Measurements from ENCODE around the gene RGS12. TPM values are rescaled to one million over a fixed set of nuclear protein-coding genes. Genes with fewer than 3 reads are reported as not detected.
A peak's percentile ranks its signal among the peaks of the same experiment; 100 is the strongest.

The RGS12 gene
- total RNA-seq, 1 donor from 2014 or later, result 102 TPM

DNA sequence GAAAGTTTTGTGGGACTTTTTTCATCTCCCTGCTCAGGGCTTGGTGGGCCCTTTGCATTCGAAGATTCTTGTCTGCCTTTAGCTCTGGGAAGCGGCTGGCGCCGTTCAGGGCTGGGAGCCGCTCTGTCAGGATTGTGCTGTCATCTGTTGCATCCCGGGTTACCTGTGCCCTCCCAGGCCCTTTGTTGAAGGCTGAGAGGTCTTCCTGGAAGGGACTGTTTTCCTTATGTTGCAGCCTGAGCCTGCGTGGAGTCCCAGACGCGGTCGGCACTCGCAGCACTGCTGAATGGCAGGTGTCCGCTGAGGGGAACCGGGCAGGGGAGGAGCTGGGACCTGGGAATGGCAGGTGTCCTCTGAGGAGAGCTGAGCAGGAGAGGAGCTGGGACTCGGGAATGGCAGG lies 15.9 kb downstream of the RGS12 start:
- Mint-ChIP-seq H3K36me3 (ENCODE audit: insufficient read depth) (no peaks in the 10 kb centered on the region), H3K27ac (peak overlapping the region; percentile 84), H3K4me1 (ENCODE audit: low read depth) (peaks cover 20% of the 10 kb centered on the region), H3K27me3 (no peaks in the 10 kb centered on the region), H3K9me3 (ENCODE audit: low read depth) (no peaks in the 10 kb centered on the region), H3K4me3 (ENCODE audit: low read depth) (no peak overlapping the region)
- TF ChIP-seq, protein P1, sequence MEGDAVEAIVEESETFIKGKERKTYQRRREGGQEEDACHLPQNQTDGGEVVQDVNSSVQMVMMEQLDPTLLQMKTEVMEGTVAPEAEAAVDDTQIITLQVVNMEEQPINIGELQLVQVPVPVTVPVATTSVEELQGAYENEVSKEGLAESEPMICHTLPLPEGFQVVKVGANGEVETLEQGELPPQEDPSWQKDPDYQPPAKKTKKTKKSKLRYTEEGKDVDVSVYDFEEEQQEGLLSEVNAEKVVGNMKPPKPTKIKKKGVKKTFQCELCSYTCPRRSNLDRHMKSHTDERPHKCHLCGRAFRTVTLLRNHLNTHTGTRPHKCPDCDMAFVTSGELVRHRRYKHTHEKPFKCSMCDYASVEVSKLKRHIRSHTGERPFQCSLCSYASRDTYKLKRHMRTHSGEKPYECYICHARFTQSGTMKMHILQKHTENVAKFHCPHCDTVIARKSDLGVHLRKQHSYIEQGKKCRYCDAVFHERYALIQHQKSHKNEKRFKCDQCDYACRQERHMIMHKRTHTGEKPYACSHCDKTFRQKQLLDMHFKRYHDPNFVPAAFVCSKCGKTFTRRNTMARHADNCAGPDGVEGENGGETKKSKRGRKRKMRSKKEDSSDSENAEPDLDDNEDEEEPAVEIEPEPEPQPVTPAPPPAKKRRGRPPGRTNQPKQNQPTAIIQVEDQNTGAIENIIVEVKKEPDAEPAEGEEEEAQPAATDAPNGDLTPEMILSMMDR (IDR thresholded peaks at IDR 0.05; ENCODE audit: unreplicated experiment), result no peak
- no peak for DNase-seq (ENCODE audit: low spot score, unreplicated experiment)

DNA sequence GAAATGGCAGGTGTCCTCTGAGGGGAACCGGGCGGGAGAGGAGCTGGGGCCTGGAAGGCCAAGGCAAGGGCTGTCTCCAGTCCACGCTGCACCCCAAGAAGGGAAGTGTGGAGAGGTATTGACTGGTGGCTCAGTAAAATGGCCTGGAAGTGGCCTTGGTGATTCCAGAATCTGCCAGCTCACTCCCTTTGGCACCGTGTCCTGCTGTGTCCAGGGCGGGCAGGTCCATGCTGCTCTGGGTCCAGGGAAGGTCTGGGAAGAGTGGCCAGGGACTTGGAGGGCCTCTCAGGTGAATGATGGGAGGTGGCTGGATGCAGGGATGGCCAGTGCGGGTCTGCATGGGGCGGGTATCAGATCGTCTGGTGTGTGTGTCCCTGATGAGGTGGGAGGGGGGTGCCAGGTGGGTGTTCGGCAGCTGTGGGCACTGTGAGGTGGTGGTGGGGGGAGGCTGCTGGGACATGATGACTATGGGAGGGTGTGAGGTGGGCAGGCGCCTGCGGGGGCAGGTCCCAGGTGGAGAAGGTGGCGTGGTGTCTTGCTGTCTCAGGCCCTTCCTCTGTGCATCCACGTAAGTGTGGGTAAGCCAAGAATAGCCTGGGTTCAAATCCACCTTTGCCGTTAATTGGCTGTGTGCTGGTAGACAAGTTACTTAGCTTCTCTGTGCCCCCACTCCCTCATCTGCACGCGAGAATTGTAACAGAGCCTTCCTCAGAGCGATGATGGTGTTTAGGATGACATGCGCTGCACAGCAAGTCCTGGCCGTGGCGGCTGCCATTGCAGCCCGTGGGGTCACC lies 17.7 kb downstream of the RGS12 start:
- Mint-ChIP-seq H3K4me3 (ENCODE audit: low read depth) (no peak overlapping the region), H3K4me1 (ENCODE audit: low read depth) (peaks cover 20% of the 10 kb centered on the region), H3K36me3 (ENCODE audit: insufficient read depth) (no peaks in the 10 kb centered on the region), H3K9me3 (ENCODE audit: low read depth) (no peaks in the 10 kb centered on the region), H3K27me3 (no peaks in the 10 kb centered on the region), H3K27ac (peak overlapping the region; percentile 90)
- no peak for DNase-seq (ENCODE audit: low spot score, unreplicated experiment)
- TF ChIP-seq, protein P1 (IDR thresholded peaks at IDR 0.05; ENCODE audit: unreplicated experiment), result no peak

- Mint-ChIP-seq H3K27ac (peak overlapping the region; percentile 90), H3K4me3 (ENCODE audit: low read depth) (no peak overlapping the region), H3K9me3 (ENCODE audit: low read depth) (no peaks in the 10 kb centered on the region), H3K4me1 (ENCODE audit: low read depth) (peaks cover 20% of the 10 kb centered on the region), H3K27me3 (no peaks in the 10 kb centered on the region), H3K36me3 (ENCODE audit: insufficient read depth) (peaks cover 3% of the 10 kb centered on the region)
- no peak for DNase-seq (ENCODE audit: low spot score, unreplicated experiment)
- TF ChIP-seq, protein P1 (IDR thresholded peaks at IDR 0.05; ENCODE audit: unreplicated experiment), result no peak
Observed at GRCh38 chr4:3311095-3311372, 18.2 kb downstream of the RGS12 start.

DNA sequence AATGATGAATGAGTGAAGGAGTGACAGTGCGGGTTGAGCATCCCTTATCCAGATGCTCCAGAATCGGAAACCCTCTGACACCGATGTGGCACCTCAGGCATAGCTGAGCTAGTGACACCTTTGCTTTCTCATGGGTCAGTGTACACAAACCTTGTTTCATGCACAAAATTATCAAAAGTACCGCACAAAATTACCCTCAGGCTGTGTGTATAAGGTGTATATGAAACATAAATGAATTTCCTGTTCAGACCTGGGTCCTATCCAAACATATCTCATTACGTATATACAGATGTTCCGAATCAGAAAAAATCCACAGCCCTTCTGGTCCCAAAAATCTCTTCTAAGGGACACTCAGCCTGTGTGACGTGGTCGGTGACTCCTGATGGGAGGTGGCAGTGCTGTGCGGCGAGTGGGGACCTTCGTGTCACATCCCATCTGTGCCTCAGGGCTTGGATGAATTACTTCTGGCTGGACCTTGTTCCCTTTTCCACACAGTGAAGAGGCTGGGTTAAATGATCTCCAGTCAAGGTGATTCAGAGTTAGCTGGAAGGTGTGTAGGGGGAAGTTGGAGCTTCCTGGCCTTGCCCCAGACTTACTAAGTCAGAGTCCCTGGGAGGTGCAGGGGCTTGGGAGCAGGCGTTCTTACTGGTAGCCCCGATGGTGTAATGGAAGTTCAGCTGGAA lies 18.8 kb downstream of the RGS12 start:
- no peaks in the 10 kb centered on the region for H3K9me3 Mint-ChIP-seq (ENCODE audit: low read depth)
- no peaks in the 10 kb centered on the region for H3K27me3 Mint-ChIP-seq
- H3K27ac Mint-ChIP-seq, result no peak overlapping the region
- TF ChIP-seq, protein P1 (IDR thresholded peaks at IDR 0.05; ENCODE audit: unreplicated experiment), result no peak
- H3K4me1 Mint-ChIP-seq (ENCODE audit: low read depth), result peaks cover 18% of the 10 kb centered on the region
- DNase-seq (ENCODE audit: low spot score, unreplicated experiment), result no peak
- peaks cover 6% of the 10 kb centered on the region for H3K36me3 Mint-ChIP-seq (ENCODE audit: insufficient read depth)
- H3K4me3 Mint-ChIP-seq (ENCODE audit: low read depth), result no peak overlapping the region

DNA sequence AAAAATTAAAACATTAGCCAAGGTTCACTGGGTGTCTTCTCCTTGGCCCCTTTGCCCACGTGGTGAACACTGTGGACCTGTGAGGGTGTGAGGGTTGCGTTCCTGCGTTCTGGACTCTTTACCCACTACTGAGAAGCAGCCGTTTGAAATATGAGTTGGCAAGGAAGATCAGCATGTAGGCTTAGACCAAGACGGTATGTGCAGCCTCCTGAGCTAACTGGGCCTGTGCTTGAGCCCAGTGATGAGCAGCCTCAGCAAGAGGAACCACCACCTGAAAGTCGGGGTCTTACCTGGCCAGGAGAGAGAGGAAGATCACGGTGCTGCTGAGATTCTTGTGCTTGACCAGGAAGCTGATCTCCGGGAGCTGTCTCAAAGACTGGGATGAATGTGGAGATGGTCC lies 19.5 kb downstream of the RGS12 start:
- Mint-ChIP-seq H3K36me3 (ENCODE audit: insufficient read depth) (peaks cover 8% of the 10 kb centered on the region), H3K9me3 (ENCODE audit: low read depth) (no peaks in the 10 kb centered on the region), H3K27ac (peak overlapping the region; percentile 67), H3K4me1 (ENCODE audit: low read depth) (peaks cover 16% of the 10 kb centered on the region), H3K27me3 (no peaks in the 10 kb centered on the region), H3K4me3 (ENCODE audit: low read depth) (no peak overlapping the region)
- no peak for DNase-seq (ENCODE audit: low spot score, unreplicated experiment)
- TF ChIP-seq, protein P1 (IDR thresholded peaks at IDR 0.05; ENCODE audit: unreplicated experiment), result no peak

Data from progenitor cell of endocrine pancreas (in vitro differentiated cells).